Activated CD4-positive, alpha-beta T cell treated with anti-CD3 and anti-CD28 coated beads, Interleukin-2, amount 50 U/mL, for 48 hours (primary cell): ENCODE results near the gene C6orf163.
"Not testable (repeated sequence)": the region's sequence is repeated elsewhere in the genome, so short reads cannot be mapped to it uniquely, and the experiment has no call there.

Source experiments
- DNase-seq, 2 experiments: peaks; one replicate each; pipeline ENCODE4 v3.0.0-alpha.2; 2020

C6orf163 gene

GRCh38 chr6:87344731-87345130 is at the start of gene C6orf163:
Gene C6orf163 (plus strand): TSS chr6:87344813. CDS start chr6:87345100, 287 bp downstream.
- no peak for DNase-seq

GRCh38 chr6:87297119-87297518 is 47.5 kb upstream of the C6orf163 start:
- DNase-seq, result no peak

- not testable (repeated sequence) for DNase-seq
Measured at GRCh38 chr6:87301277-87301676, 43.3 kb upstream of the C6orf163 start.

GRCh38 chr6:87308970-87309369 is 35.6 kb upstream of the C6orf163 start:
- DNase-seq, result no peak

DNA sequence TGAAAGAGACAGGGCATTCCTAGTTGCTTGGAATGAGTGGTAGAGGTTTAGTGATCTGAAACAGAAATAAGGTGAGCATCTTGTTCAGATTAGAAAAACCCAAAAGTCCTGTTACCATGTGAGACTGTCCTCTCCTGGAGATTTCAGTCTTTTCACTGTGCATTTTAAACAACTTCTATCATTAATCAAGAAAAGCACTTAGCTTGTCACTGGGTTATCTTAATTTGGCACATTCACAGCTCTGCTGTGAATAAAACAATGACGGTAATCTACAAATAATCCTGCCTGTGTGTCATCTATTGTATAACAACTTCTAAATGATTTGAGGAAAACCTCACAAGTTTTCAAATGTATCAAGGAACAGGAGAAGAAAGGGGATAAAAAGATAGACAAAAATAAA is 31.8 kb upstream of the C6orf163 start:
- DNase-seq, result no peak

DNA sequence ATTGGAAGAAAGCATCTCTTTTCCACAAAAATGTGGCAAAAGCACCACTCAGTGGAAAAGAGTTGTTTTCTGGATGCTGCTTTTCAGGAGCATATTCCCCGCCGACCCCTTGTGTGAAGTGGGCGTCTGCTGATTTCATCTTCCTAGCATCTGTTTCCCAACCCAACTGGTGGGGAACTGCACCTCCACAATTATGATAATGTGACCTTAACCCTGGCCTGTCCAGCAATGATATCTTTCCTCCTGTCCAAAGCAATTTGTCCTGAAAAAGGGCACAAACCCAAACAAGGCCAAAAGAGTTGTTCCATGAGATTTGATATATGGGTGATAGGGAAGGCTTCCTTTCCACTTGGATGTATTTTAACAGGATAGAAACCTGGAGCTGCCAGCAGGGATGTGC is 29.5 kb upstream of the C6orf163 start:
- no peak for DNase-seq

DNA sequence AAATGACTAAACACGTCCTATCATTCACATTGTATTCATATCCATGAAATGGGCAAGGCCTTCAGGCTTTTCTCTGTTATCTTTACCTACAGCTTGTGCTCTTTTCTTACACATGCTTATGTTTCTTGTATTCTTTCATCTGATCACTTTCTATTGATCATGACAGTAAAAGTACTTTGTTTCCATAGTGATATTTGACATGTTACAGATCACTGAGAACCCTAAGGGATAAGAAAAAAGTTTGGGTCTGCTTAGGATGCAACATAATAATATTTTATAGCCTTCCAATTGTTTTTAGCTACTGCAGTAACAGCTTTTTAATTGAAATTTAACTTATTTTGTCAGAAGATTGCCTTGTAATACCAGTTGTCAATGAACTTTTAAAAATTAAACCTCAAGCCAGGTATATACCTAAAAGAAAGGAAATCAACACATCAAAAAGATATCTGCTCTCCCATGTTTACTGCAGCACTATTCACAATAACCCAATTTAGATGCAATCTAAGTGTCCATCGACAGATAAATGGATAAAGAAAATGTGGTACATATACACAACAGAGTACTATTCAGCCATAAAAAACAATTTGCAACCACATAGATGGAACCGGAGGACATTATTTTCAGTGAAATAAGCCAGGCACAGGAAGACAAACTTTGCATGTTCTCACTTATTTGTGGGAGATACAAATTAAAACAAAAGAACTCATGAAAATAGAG is 25.2 kb upstream of the C6orf163 start:
- no peak for DNase-seq

DNA sequence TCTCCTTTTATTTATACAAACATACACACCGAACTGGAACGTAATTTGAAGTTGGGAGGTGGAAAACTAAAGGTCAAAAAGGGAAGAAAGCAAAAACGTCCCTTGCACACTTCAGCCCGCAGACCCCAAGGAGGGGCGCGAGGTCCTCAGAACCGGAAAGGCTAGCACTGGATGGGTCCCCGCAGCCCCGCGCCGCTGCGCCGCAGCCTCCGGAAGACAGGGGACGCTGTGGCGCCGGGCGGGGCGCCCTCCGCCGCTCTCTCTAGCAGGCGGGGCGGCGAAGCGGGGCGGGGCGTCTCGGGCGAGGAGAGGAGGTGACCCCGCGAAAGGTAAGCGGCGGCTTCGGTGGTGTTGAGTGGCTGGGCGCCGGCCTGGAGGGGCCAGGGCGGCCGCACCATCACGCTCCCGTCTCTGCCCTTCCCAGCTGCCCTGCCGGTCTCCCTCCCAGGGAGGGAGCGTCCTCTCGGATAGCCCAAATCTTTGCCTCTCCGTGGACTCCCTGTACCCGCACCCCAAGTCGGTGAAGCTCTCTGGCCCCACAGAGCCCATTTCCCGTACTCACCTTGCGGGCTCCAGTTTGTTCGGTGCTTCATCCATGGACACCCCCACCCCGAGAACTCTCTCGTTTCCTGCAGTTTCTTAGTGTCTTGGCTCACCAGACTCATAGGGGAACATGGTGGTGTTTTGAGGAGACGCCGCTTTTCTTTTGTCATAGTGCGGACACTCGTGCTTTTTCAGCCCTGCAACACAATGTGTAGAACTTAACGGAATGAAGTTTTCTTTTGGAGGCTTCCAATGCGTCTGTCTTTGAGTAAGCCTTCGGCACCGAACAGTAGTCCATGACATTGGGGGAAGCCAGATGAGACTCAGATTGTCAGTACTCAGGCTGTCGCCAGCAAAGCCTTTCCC is 22.1 kb upstream of the C6orf163 start, which contains the start of gene SMIM8:
TSS of gene SMIM8 (plus strand) at position 285 of the 909 bp plus-strand sequence. CDS start 14,444 bp downstream, outside the sequence.
- DNase-seq, result peak; percentile 90 to 91

DNA sequence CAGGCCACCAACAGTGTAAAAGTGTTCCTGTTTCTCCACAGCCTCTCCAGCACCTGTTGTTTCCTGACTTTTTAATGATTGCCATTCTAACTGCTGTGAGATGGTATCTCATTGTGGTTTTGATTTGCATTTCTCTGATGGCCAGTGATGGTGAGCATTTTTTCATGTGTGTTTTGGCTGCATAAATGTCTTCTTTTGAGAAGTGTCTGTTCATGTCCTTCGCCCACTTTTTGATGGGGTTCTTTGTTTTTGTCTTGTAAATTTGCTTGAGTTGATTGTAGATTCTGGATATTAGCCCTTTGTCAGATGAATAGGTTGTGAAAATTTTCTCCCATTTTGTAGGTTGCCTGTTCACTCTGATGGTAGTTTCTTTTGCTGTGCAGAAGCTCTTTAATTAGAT is 20.7 kb upstream of the C6orf163 start:
- not testable (repeated sequence) for DNase-seq

DNA sequence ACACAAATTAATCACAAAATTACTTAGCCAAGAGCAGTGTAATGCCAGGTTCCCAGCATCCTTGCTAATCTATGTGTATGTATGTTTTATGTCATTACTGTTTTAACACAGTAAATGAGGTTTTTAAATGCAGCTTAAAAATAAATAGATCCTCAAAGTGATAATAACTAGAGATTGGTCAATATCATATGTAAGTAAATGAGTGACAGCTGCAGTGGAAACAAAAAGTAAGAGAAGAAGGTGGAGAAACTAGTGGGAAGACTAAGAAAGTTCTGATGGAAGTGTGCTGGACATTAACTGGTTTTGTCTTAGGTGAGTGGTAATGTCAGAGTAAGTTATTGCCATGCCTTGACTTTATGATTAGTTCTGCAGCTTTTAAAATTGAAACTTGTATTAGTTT is 13.7 kb upstream of the C6orf163 start:
- DNase-seq, result no peak

DNA sequence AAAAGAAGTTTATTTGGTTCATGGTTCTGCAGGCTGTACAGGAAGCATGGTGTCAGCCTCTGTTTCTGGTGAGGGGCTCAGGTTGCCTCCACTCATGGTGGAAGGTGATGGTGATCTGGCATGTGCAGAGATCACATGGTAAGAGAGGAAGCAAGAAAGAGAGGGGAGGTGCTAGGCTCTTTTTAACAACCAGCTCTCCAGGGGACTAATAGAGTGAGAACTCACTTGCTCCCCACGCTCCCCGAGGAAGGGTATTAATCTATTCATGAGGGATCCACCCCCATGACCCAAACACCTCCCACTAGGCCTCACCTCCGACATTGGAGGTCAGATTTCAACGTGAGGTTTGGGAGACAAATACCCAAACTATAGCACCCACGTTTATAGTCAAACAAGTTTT is 11.6 kb upstream of the C6orf163 start:
- no peak for DNase-seq

- DNase-seq, result no peak
Measured at GRCh38 chr6:87333591-87334181, 10.9 kb upstream of the C6orf163 start.

DNA sequence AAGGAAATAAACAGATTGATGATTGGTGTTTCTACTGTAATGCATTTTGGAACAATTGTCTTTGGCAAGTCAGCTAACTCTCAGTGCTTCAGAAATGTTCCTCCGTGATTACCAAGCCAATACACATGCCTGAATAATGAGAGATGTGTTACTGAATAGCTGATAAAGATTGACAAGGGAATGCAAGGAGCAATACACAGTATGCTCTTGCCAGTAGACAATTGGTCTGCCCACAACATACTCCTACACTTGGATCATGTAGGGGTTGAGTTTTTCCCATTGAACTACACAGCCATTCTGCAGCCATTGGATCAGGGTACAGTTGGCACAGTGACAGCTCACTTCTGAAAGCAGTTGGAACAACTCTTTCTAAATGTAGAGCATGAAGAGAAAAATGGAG is 9.9 kb upstream of the C6orf163 start:
- DNase-seq, result no peak

DNA sequence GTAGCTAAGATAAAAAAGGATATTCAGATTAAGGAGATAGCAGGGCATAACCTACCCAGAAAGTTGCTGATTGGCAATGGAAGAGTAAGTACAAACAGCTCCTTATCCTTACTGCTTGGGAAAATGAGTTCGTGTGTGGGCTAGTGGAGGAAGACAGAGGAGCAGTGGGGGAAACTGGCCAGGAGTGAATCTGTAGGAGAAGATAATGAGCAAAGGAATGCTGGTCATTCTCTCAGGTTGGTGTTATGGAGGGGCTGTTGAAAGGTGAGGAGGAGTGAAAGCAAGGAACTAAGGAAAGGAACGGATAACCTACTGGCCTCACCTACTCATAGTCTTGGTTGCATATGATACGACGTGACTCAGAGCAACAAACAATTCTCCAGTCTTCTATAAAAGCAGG is 8.2 kb upstream of the C6orf163 start:
- no peak for DNase-seq

- no peak for DNase-seq
Measured at GRCh38 chr6:87340230-87340629, 4.4 kb upstream of the C6orf163 start.

- no peak for DNase-seq
Measured at GRCh38 chr6:87341158-87341557, 3.5 kb upstream of the C6orf163 start.

- DNase-seq, result no peak
Measured at GRCh38 chr6:87341899-87342298, 2.7 kb upstream of the C6orf163 start.

DNA sequence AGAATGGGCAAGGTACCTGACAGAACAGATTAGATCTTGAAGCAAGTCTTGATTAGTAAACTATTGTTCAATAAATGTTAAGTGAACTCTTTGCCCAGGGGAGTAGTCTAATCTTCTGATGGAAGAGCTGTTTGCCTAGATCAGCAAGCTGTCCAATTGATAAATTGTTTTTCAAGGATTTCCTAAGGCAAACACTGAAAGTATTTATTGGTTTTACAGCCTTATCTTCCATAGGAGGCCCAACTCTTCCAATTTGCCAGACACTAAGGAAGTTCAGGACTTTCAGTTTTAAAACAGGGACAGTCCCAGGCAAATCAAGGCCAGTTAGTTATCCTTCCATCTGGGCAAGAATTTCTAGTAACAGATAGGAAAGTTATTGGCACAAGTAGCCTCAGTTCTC is 1.8 kb upstream of the C6orf163 start:
- no peak for DNase-seq

- no peak for DNase-seq
Measured at GRCh38 chr6:87346700-87347099, 2.1 kb downstream of the C6orf163 start.

GRCh38 chr6:87349896-87350295 is 5.3 kb downstream of the C6orf163 start:
- no peak for DNase-seq

- no peak for DNase-seq
Measured at GRCh38 chr6:87350516-87350915, 5.9 kb downstream of the C6orf163 start.

DNA sequence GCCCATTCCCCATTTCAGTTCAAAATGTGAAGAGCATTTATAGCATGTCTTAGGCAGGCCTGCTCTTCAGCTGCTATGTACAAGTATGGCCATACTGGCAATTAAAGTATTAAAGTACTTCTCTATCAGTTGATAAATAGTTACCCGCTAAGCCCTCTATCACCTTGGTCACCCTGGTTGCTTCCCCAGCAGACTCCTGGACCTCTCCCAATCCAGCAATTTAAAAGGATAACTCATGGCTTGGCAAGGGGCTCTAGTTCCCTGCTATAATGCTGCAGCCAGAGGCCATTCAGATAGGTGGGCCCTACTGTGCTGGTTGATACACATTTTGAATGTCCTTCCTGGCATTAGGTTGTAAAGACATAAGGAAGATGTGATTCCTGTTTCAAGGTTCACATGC is 7.0 kb downstream of the C6orf163 start:
- no peak for DNase-seq

- DNase-seq, result no peak
Measured at GRCh38 chr6:87356181-87356580, 11.6 kb downstream of the C6orf163 start.
